HT1080 (cell line): ENCODE data around the gene CTRB1. TPM values are rescaled to one million over a fixed set of nuclear protein-coding genes. Genes with fewer than 3 reads are reported as not detected.
A peak's percentile ranks its signal among the peaks of the same experiment; 100 is the strongest.

Source experiments
- DNase-seq: peaks from one replicate; pipeline ENCODE4 v3.0.0-alpha.2; 2015; ENCODE audit warnings: low read depth
- polyA plus RNA-seq, 2 experiments: library from polyadenylated mRNA; depleted of rRNA; stranded (reverse); fragments of >200 nt; gene quantifications; 2 replicates each; pipeline ENCODE4 v1.2.3, GENCODE V29; 2015
- total RNA-seq: library from RNA; depleted of rRNA; stranded (reverse); fragments of >200 nt; shearing (Covaris generic); gene quantifications from 2 replicates; pipeline ENCODE4 v1.2.3, GENCODE V29; 2014; rRNA removed

CTRB1 gene
- total RNA-seq, result not detected in 2 replicates
- not detected in 2 replicates for polyA plus RNA-seq (2015; cell fraction: cytosol; rRNA removed)
- polyA plus RNA-seq (2015; cell fraction: nucleus; rRNA removed), result not detected in 2 replicates

DNA sequence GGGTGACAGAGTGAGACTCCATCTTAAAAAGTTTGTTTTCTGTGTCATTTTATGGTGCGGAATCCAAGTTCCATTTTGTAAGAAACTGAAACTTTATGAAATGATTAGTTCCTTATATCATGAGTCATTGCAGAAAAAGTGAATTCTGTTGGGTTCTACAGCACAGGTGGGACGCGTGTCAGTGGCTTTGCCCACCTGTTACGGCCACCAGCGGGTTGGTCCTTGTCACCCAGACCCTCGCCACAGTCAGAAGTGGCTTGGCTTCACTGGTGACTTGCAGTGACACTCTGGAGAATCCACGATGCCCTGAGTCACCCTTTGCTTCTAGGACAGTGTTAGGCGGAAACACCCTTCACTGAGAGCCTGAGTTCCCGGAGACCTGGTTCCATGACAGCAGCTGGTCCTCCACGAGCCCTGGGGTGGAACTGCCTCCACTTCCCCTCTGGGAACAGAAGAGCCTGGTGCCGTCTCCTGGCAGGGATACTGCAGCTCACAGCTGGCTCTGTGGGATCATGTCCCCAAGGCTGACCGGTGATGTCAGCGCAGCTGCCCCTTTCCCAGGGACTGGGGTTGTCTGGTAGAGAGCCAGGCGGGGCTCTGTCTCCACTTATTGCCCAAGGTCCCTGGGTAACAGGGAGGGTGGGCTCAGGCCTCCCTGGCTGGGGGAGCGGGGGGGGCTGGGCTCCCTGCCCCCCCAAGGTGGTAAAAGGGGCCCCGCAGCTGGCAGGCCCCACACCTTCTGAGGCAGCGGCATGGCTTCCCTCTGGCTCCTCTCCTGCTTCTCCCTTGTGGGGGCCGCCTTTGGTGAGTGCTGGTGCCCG lies at the start of gene CTRB1:
TSS of gene CTRB1 (plus strand) at position 733 of the 821 bp plus-strand sequence. CDS start at position 753, 20 bp downstream.
- no peak for DNase-seq

DNA sequence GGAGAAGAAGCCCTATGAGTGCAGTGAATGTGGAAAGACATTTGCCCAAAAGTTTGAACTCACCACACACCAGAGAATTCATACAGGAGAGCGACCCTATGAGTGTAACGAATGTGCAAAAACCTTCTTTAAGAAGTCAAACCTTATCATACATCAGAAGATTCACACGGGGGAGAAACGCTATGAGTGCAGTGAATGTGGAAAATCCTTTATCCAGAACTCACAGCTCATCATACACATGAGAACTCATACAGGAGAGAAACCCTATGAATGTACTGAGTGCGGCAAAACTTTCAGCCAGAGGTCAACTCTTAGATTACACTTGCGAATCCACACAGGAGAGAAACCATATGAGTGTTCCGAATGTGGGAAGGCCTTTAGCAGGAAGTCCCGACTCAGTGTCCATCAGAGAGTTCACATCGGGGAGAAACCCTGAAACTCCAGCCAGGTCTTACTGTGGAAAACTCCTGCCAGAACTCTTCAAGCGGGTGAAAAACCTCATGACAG lies 48.8 kb upstream of the CTRB1 start:
- DNase-seq, result no peak

DNA sequence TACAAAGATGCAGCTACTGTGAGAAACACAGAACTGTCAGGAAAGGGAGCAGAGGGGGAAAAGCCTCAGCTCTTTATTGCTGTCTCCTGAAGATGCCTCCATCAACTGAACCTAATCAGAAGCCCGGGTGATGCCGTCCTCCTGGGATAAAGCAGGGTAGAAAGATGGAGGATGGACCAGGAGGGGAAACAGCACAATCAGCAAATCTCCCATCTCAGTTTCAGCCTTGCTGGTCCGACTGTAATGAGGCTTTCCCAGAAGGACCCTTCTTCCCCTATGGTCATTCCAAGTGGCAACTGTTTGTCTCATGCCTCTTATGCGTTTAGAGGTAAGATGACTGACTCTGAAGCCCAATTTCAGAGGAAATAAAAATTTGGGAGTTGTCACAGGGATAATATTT lies 46.2 kb upstream of the CTRB1 start:
- DNase-seq, result no peak

DNA sequence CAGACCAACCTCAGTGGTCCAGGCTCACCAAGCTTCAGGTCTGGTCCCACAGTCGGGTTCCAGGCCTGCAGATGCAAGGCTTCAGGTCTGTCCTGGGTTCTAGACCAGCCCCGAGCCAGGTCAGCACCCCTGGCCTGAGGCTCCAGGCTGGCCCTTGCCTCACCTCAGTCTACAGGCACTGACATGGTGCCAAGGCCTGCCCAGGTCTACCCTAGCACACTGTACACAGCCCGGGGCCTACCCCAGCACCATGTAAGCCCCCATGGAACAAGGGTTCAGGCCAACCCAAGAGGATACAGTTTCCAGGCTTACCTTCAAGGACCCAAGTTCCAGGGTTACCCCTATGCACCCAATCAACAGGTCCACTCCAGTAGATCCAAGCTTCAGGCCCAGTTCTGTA lies 43.7 kb upstream of the CTRB1 start:
- DNase-seq, result no peak

DNA sequence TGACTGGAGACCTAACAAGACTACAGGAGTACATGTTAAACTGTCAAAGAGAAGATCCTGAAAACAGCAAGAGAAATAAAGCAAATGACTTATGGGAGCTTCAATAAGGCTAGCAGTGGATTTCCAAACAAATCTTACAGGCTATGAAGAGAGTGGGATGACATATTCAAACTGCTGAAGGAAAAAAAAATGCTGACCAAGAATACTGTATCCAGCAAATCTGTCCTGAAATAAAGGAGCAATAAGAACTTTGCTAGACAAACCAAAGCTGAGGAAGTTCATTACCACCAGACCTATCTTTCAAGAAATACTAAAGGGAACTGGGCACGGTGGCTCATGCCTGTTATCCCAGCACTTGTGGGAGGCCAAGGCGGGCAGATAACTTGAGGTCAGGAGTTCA lies 41.9 kb upstream of the CTRB1 start:
- DNase-seq, result no peak

DNA sequence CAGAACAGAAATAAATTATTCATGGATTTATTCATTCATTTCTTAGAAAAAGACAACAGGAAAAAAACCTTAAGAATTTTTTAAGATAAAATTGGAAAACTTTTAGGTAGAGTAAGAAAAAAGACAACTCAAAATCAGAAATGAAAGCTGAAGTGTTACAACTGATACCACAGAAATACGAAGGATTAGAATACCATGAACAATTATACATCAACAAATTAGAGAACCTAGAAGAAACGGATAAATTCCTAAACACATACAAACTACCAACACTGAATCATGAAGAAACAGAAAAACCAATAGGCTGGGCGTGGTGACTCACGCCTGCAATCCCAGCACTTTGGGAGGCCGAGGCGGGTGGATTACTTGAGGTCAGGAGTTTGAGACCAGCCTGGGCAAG lies 39.6 kb upstream of the CTRB1 start:
- DNase-seq, result no peak

DNA sequence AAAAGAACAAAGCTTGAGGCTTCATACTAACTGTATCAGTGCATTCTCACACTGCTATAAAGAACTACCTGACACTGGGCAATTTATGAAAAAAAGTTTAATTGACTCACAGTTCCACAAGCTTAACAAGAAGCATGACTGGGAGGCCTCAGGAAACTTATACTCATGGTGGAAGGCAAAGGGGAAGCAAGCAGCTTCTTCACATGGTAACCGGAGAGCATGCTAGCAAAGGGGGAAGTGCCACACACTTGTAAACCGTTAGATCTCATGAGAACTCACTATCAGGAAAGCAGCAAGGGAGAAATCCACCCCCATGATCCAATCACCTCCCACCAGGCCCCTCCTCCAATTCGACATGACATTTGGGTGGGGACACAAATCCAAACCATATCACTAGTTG lies 37.2 kb upstream of the CTRB1 start:
- no peak for DNase-seq

DNA sequence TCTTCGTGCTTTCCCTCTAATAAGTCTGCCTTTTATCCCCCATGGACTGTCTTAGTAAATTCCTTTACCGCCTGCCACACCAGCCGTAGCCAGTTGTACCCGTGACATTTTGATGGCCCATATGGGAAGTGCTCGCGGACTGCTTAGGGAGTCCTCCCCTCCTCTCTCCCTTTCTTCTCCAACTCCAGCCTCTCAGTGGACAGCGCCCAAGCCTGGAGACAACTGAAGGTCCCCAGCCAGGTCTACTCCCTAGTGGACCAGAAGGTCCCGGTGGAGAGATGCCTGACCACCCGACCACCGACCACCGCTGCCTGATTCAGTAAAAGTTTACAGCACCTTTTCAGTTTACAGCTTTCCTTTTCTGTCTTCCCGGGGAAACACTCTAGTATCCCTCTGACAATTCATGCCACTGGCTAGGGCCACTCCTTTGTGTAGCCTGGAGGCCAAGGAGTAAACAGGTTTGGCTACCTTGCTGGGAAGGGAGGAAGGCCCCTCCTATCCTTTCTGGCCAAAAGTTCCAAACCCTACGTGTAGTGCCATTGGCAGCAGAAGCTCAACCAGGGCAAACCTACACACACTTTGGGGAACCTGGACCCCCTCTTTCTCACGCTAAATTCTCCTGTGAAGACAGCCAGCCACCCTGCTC lies 29.8 kb upstream of the CTRB1 start:
- DNase-seq, result no peak

DNA sequence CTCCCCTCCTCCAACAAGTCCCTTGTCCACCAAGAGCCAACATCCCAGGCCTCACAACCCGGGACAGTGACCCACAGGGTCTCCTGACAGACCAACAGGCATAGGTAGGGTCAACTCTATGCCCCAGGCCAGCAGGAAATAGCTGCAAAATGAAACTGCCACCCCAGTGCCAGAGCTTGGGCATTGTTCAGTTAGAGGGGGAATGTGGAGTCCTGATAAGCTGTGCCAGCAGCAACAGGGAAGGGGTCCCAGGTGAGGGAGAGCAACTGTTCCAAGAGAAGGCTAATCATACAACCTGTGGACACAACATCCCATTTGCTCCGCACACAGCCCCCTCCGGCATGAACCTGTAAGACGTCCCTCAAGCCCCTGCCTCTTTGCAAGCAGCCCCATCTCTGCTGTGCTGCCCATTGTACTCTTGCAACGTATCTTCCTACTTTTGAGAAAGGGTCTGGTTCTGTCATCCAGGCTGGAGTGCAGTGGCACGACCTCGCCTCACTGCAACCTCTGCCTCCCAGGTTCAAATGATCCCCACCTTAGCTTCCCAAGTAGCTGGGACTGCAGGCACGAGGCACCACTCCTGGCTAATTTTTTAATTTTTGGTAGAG lies 29.0 kb upstream of the CTRB1 start:
- no peak for DNase-seq

DNA sequence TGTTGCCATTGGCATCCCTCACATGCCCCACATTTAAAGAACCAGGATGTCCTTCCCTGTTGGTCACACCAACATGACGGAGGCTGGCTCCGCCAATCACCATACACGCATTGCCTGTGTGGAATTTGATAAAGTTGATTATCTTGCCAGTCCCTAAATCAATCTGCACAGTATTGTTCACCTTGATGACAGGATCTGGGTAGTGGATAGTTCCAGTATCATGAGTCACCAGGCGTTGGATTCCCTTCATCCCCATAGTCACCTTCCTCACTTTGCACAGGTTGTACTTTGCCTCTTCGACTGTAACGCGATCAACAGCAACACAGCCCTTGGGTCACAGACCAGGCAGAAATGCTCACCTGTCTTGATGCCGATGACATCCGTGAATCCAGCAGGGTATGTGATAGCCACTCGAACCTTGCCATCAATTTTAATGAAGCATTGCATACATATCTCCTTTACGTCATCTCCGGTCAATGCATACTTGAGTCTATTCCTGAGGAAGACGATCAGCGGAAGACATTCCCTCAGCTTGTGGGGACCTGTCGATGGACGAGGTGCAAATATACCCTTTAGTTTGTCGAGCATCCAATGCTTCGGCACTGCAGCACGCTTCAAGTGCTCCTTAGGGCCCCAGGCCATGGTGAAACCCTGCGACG lies 26.1 kb upstream of the CTRB1 start:
- no peak for DNase-seq

DNA sequence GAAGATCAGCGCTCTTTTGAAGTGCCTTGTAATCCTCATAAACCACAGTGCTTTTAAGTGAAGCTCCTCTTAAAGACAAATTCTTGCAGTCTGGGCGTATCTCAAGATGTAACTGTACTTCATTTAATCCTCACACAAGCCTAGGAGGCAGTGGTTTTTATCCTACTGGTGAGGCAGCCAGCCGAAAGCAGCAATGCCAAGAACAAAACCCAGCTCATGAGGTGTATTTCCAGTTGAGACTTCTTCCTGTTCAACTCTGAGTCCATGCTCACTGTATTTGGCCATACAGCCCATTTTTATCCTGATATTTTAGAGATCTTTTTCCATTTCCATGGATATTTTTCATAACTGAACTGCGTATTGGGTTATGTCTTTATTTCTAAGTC lies 25.5 kb upstream of the CTRB1 start:
- no peak for DNase-seq

DNA sequence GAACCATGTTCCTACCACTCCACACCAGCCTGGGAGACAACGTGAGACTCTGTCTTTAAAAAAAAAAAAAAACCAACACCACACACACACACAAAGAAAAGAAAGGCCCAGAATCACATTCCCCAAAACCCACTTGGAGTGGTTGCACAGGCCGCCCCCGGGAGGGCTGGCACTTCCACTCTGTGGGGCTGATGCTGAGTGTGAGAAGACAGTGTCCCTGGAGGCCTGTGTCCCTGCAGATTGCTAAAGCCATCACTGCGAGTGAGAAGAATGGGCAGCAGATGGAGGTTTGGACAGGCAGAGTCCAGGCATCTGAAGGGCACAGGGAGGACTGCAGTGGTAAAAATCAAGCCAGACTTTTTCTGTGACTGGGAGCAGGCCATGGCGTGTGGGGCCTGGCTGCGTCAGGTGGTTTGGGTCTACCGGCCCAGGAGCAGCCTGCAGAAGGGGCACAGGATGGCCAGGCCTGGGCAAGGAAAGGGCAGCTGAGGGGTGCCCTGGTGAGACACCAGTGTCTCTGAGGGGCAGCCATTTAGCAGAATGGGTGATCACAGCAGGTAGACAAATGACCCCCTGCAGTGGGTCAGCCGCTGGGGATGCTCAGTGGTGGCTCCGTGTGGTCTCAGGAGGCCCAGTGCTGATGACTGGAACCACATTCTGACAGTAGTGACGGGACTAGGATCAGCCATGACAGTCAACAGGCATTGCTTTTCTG lies 24.9 kb upstream of the CTRB1 start:
- DNase-seq, result no peak

DNA sequence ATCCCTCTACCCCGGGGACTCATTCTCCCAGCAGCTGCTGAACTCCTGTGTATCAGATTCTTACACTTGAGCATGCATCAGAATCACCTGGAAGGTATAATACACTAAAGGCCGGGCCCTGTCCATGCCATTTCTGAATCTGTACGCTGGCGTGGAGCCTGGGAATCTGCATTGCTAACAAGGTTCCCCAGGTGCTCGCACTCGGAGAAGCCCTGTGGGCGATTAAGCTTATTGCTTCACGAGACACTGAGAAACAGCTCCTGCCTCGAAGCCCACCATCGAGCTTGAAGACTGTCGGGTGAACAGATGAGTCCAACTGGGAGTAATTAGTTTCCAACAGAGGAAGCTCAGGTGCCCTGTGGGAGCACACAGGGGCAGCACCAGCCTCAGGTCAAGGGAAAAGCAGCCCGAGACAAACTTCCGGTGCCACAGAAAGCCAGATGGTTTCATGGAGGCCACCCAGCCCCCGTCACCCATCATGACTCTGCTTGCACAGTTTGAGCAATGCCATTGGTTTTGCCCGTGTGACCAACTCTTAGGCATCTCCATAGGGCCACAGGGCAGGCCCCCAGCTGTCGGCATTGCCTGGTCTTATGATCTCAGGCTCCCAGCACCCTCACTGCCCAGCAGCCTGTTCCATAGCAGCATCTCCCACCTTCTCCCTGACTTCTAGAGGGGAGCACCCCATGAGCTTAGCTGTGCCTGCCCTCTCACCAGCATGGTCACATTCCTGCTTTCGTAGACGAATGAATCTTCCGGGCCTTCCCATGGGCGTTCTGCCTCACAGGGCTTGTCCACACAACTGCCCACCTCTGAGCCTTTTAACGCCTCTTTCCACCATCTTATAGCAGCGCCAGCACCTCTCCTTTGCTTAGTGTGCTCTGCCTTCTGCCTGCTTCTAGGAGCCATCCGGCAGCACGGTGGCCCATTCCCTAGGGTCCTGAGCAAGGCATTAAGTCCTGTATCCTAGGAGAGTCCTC lies 22.7 kb upstream of the CTRB1 start:
- DNase-seq, result no peak

DNA sequence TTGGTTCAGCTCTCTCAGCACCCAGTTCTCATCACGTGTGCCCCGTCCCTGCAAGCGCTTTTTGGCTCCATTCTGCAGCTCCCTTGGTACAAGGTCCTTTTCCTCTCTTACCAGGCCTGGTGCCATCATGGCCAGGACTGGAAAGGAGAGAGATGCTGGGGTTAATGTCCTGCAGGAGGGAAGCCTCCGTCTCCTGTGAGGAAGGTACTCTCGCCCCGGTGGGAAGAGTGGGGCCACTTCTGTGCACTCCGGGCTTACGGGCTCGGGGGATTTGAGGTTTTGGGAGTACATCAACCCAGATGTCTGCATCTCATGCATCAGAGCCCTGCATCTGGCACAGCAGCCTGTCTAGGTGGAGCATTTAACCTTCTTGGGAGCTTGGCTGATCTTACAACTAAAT lies 22.0 kb upstream of the CTRB1 start:
- no peak for DNase-seq

DNA sequence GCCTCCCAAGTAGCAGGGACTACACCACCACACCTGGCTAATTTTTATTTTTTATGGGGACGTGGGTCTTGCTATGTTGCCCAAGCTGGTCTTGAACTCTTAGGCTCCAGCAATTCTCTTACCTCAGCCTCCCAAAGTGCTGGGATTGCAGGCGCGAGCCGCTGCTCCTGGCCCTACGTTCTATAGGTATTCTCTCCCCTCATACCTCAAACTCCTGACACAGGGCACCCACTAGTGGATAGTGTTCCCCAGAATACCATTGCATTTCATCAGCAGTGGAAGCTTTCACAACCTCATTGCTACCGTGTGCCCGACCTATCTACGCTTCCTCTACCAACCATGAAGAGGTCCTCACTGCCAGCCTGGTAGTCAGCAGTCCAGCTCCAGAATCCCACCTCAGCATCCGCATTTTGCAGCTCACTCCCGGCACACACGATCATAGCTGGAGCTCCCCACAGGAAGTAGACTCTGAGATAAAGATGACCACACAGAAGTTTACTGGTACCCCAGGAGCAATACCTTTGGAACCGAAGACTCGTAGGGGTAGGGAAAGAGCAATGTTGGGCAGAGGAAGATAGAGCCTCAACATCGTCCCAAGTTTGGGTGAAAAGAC lies 21.2 kb upstream of the CTRB1 start:
- DNase-seq, result peak; percentile 21

DNA sequence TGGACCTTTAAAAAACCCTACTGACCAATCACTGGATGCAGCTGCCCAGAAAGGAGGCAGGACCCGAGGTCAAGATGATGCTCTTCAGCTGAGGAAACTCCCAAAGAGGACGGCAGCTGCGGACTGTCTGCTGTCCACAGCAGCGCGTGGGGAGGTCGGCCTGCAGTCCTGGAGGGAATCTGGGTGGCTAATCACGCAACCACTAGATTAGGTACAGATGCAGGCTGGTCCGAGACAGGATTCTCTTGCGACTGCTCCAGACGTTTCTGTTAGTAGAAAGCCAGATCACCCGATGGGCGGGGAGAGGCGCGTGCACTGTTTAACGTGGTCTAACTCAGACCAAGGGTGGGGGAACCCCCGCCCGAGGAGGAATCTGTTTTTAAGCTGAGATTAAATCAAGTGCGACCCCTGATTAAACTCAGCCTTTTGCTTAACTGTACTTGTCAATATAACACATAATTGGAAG lies 20.6 kb upstream of the CTRB1 start:
- no peak for DNase-seq

DNA sequence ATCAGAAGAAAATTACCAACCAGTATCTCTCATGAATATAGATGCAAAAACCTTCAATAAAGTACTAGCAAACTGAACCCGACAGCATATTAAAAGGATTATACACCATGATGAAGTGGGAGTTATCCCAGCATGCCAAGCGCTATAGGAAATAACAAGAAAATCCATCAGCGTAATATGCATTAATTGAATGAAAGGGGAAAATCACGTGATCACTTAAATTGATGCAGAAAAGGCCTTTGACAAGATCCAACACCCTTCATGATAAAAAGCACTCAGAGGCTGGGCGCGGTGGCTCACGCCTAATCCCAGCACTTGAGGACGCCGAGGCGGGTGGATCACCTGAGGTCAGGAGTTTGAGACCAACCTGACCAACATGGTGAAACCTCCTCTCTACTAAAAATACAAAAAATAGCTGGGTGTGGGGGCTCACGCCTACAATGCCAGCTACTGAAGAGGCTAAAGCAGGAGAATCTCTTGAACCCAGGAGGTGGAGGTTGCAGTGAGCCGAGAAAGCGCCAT lies 16.7 kb upstream of the CTRB1 start:
- no peak for DNase-seq

DNA sequence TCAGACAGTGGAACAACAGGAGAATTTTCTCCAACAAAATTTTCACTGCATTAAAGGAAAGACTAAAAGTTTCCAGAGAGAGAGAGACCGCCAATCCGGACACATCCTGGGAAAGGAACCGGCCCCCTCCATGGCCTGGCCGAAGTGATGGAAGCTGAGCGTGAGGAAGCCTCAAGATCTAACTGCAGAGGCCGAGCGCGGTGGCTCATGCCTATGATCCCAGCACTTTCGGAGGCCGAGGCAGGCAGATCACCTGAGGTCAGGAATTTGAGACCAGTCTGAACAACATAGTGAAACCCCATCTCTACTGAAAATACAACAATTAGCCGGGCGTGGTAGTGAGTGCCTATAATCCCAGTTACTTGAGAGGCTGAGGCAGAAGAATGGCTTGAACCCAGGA lies 15.7 kb upstream of the CTRB1 start:
- DNase-seq, result no peak
